Activated B cell treated with CpG ODN at 0.5 μM for 24 hours (primary cell): ENCODE results near the gene ZDHHC3. TPM values are rescaled to one million over a fixed set of nuclear protein-coding genes. Genes with fewer than 3 reads are reported as not detected.
A peak's percentile ranks its signal among the peaks of the same experiment; 100 is the strongest.

Experiments
- ATAC-seq: fragments of 200-7000 bp; cut with Tn5 transposase; one replicate; pipeline ENCODE4 v1.10.0; 2021; ENCODE audit warnings: low read depth, mild to moderate bottlenecking, moderate library complexity
- CTCF ChIA-PET: fragments of 350-600 bp; sonication (Branson Sonifier 250); formaldehyde crosslinking; loops from one replicate; lab custom pipeline; 2021; ENCODE audit warnings: antibody characterized with exemption; lab: Charles Lee
- POLR2A ChIA-PET: fragments of 350-600 bp; sonication (Branson Sonifier 250); formaldehyde crosslinking; loops from one replicate; lab custom pipeline; 2021; ENCODE audit warnings: antibody characterized with exemption; lab: Charles Lee
- DNase-seq: peaks from one replicate; pipeline ENCODE4 v3.0.0; 2022
- H3K27ac Mint-ChIP-seq: one replicate; pipeline ENCODE4 v1.8.0; 2020; ENCODE audit warnings: mixed read lengths
- H3K27me3 Mint-ChIP-seq: one replicate; pipeline ENCODE4 v1.8.0; 2021; ENCODE audit warnings: mixed read lengths
- H3K36me3 Mint-ChIP-seq: one replicate; pipeline ENCODE4 v1.8.0; 2021; ENCODE audit warnings: low read depth, mixed read lengths
- H3K4me1 Mint-ChIP-seq: one replicate; pipeline ENCODE4 v1.8.0; 2021; ENCODE audit warnings: mixed read lengths
- H3K4me3 Mint-ChIP-seq: one replicate; pipeline ENCODE4 v1.8.0; 2020; ENCODE audit warnings: mild to moderate bottlenecking, mixed read lengths
- H3K9me3 Mint-ChIP-seq: one replicate; pipeline ENCODE4 v1.8.0; 2020; ENCODE audit warnings: mixed read lengths
- intact Hi-C: fragments of 100-400 bp; cut with micrococcal nuclease; formaldehyde crosslinking; loops from one replicate; pipeline ENCODE4 v1.15.1; 2024
- total RNA-seq: library from RNA; stranded (reverse); gene quantifications from 2 replicates; pipeline ENCODE4 v1.2.3, GENCODE V29; 2022
- TF ChIP-seq, protein P1 (sequence below): fragments of 200-600 bp; IDR thresholded peaks from one replicate; pipeline ENCODE4 v1.8.0; 2022; ENCODE audit warnings: antibody characterized with exemption, mild to moderate bottlenecking

ZDHHC3 gene, protein sequence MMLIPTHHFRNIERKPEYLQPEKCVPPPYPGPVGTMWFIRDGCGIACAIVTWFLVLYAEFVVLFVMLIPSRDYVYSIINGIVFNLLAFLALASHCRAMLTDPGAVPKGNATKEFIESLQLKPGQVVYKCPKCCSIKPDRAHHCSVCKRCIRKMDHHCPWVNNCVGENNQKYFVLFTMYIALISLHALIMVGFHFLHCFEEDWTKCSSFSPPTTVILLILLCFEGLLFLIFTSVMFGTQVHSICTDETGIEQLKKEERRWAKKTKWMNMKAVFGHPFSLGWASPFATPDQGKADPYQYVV
- 38.5 and 43.4 TPM in 2 replicates for total RNA-seq

DNA sequence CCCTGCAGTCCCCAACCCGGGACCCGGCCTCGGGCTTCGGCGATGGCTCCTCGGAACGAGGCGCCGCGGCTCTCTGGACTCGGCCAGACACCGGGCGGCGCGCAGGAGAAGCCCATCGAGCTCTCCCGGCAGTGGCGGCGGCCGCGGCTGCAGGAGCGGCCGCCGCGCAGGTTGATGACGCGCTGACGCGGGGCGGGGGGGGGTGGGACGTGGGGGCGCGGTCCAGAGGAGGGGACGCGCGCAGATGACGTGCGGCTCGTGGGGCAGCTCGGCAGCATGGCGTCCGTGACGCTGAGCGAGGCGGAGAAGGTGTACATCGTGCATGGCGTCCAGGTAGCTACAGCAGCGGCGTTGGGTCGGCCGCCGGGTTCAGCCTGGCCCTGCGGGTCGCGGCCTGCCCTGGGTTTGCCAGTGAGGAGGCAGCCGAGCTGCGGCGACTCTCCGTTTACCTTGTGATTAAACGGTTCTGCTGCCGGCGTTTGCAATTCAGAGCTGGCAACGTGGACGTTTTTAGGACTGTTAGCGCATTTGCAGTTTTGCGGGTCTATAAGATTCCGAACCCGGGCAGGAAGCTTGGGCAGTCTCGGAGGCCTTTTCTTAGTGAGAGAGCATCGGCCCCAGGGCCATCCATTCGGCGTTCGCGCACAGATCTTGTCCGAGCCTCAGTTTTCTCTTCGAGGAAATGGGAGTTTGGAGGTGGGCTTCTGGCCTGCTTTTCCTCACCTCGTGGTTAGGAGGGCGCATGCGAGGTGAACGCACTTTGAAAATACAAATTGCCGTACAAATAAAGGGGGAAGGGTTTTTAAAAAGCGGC, at the start of gene ZDHHC3, which contains the start of gene EXOSC7:
Gene ZDHHC3, minus strand, starts transcription at position 173 of the 814 bp plus-strand sequence. CDS start 16,738 bp downstream, outside the sequence.
Gene EXOSC7, plus strand, starts transcription at position 243 of the 814 bp plus-strand sequence. Its CDS starts 34 bp downstream, at position 277.
- Mint-ChIP-seq H3K27ac (peak within 1 kb of the TSS; percentile 88), H3K9me3 (no peaks in the 10 kb centered on the region), H3K36me3 (peaks cover 19% of the 10 kb centered on the region), H3K4me3 (peak within 1 kb of the TSS; percentile 93), H3K27me3 (no peaks in the 10 kb centered on the region), H3K4me1 (peaks cover 49% of the 10 kb centered on the region)
- DNase-seq (peak; percentile 76), ATAC-seq (peak; percentile 94)
- intact Hi-C loops = loop anchor here (1.0 to 10.0 kb wide), 9 partner anchors 61 to 1689 kb away; partner anchors contain the start of genes ABHD5, ANO10, KIAA1143 and KIF15
- TF ChIP-seq, protein P1, sequence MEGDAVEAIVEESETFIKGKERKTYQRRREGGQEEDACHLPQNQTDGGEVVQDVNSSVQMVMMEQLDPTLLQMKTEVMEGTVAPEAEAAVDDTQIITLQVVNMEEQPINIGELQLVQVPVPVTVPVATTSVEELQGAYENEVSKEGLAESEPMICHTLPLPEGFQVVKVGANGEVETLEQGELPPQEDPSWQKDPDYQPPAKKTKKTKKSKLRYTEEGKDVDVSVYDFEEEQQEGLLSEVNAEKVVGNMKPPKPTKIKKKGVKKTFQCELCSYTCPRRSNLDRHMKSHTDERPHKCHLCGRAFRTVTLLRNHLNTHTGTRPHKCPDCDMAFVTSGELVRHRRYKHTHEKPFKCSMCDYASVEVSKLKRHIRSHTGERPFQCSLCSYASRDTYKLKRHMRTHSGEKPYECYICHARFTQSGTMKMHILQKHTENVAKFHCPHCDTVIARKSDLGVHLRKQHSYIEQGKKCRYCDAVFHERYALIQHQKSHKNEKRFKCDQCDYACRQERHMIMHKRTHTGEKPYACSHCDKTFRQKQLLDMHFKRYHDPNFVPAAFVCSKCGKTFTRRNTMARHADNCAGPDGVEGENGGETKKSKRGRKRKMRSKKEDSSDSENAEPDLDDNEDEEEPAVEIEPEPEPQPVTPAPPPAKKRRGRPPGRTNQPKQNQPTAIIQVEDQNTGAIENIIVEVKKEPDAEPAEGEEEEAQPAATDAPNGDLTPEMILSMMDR = no peak
- POLR2A ChIA-PET = interaction anchor here (0.6 to 2.5 kb wide), 15 partner anchors 9 to 638 kb away, joined by 3 to 17 read pairs (median 4); partner anchors contain the start of genes KIAA1143, KIF15, TCAIM and TMEM42
- CTCF ChIA-PET = interaction anchor here (1.3 to 1.4 kb wide), 2 partner anchors 9 to 61 kb away, joined by 3 to 6 read pairs; no protein-coding TSS in a partner anchor

DNA sequence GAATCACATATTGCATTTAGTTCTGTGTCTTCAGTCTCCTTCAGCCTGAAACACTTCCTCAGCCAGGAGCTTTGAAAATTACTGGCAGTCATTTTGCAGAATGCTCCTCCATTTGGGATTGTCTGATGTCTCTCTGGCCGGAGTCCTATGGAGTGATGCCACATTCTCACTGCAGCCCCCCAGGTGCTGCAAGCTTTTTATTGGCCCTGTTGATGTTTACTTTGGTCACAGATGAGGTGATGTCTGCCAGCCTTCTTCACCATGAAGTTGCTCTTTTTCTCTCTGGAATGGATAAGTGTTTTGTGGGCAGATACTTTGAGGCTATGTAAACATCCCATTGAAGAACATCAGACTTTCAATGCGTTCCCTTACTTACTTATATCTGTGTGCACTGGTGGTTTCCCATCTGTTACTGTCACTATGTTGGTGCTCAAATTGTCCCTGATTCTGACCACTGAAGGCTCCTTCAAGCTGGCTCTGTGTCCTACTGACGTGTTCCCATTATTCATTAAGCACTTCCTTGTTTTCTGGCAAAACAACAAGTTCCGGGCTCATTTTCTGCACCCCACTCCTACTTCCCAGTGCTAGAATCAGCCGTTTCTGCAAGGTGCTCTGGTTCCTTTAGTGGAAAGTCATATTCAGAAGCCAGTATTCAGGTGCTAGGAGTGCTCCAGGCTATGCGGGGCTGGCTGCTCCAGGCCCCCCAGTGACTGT, 48.7 kb upstream of the ZDHHC3 start:
- TF ChIP-seq, protein P1 = no peak
- Mint-ChIP-seq H3K36me3 (no peaks in the 10 kb centered on the region), H3K27me3 (peaks cover 20% of the 10 kb centered on the region), H3K9me3 (no peaks in the 10 kb centered on the region), H3K4me3 (no peak overlapping the region), H3K27ac (no peak overlapping the region), H3K4me1 (no peaks in the 10 kb centered on the region)
- DNase-seq (no peak), ATAC-seq (no peak)
- ChIA-PET POLR2A (no interaction called here), CTCF (no interaction called here)
- intact Hi-C loops = no loop called here

DNA sequence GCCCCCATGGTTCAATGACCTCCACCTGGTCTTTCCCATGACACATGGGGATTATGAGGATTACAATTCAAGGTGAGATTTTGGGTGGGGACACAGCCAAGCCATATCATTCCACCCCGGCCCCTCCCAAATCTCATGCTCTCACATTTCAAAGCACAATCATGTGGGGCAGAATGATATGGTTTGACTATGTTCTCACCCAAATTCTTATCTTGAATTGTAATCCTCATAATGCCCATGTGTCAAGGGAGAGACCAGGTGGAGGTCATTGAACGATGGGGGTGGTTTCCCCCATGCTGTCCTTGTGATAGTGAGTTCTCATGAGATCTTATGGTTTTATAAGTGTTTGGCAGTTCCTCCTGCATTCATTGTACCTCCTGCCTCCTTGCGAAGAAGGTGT, 47.7 kb upstream of the ZDHHC3 start:
- Mint-ChIP-seq H3K4me3 (no peak overlapping the region), H3K9me3 (no peaks in the 10 kb centered on the region), H3K4me1 (no peaks in the 10 kb centered on the region), H3K36me3 (no peaks in the 10 kb centered on the region), H3K27me3 (peaks cover 15% of the 10 kb centered on the region), H3K27ac (no peak overlapping the region)
- ChIA-PET POLR2A (no interaction called here), CTCF (no interaction called here)
- ATAC-seq = no peak
- DNase-seq = no peak
- TF ChIP-seq, protein P1 = no peak
- intact Hi-C loops = no loop called here

DNA sequence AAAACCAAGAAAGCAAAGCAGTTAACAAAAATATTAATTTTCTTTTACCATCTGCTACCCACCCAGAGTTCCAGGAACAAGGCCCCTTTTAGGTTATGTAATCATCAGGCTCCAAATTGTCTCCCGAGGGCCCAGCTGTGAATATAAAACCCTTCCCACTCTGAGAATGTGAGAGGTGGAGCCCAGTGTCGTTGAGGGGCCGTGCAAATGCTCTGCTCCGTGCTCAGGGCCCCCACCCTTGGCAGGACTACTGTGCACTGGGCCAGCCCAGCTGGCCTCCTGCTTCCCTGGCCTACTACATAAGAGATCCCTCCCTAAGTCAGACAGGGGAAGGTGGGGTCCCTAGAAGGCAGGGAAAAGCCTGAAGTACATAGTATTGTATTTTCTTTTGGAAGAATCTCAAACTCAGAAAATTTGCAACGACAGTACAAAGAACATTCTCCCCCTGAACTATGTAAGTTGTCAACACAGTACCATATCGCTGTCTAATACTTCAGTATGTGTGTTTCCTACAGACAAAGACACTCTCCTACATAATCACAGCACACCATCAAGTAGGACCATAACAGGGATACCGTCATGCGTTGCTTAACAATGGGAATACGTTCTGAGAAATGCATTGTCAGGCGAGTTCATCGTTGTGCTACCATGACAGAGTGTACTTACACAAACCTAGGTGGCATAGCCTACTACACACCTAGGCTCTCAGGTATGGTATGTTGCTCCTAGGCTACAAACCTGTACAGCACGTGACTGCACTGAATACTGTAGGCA, 45.7 kb upstream of the ZDHHC3 start:
- H3K27me3 Mint-ChIP-seq = peaks cover 7% of the 10 kb centered on the region
- ATAC-seq = no peak
- no peak overlapping the region for H3K4me3 Mint-ChIP-seq
- intact Hi-C loops = no loop called here
- ChIA-PET POLR2A (no interaction called here), CTCF (no interaction called here)
- no peaks in the 10 kb centered on the region for H3K9me3 Mint-ChIP-seq
- no peaks in the 10 kb centered on the region for H3K36me3 Mint-ChIP-seq
- no peaks in the 10 kb centered on the region for H3K4me1 Mint-ChIP-seq
- no peak for DNase-seq
- TF ChIP-seq, protein P1 = no peak
- H3K27ac Mint-ChIP-seq = no peak overlapping the region
